H1 (cell line): ENCODE results near the gene C3. TPM values are rescaled to one million over a fixed set of nuclear protein-coding genes. Genes with fewer than 3 reads are reported as not detected.

Experiments used
- CTCF ChIA-PET: fragments of 300-600 bp; sonication (Branson Sonifier 250); formaldehyde crosslinking; loops from one replicate; lab custom pipeline; 2021; ENCODE audit not compliant: partially characterized antibody; lab: Charles Lee
- POLR2A ChIA-PET: fragments of 300-600 bp; sonication (Branson Sonifier 250); formaldehyde crosslinking; loops from one replicate; lab custom pipeline; 2021; ENCODE audit warnings: inconsistent platforms; ENCODE audit not compliant: partially characterized antibody; lab: Charles Lee
- DNase-seq, 2 experiments: peaks; one replicate each; pipeline versions ENCODE4 v3.0.0 to v3.0.0-alpha.2; 2010 to 2022; ENCODE audit warnings: low spot score in 2 of 2, low read depth in 1 of 2, mixed read lengths in 1 of 2
- FAIRE-seq: peaks from 2 replicates; lab custom pipeline; 2011; peaks lifted over from hg19 to GRCh38; lab: Jason Lieb, UNC
- H2AFZ ChIP-seq: 2 replicates; pipeline ENCODE4 v1.8.1; 2012; ENCODE audit warnings: low read length, inconsistent platforms
- H2AK5ac ChIP-seq: 2 replicates; pipeline ENCODE4 v1.6.1; 2013; ENCODE audit warnings: low read depth, low read length
- H2BK120ac ChIP-seq: replicated peaks from 2 replicates; pipeline ENCODE3; 2013; ENCODE audit warnings: low read depth, low read length, inconsistent platforms
- H2BK12ac ChIP-seq: 2 replicates; pipeline ENCODE4 v1.6.1; 2013; ENCODE audit warnings: low read depth, low read length
- H2BK15ac ChIP-seq: 2 replicates; pipeline ENCODE4 v1.6.1; 2013; ENCODE audit warnings: low read length
- H2BK20ac ChIP-seq: 2 replicates; pipeline ENCODE4 v1.6.1; 2013; ENCODE audit warnings: low read length
- H2BK5ac ChIP-seq: 2 replicates; pipeline ENCODE4 v1.6.1; 2013; ENCODE audit warnings: low read depth, low read length
- H3K14ac ChIP-seq: 2 replicates; pipeline ENCODE4 v1.6.1; 2013; ENCODE audit warnings: inconsistent platforms; ENCODE audit not compliant: insufficient read length
- H3K18ac ChIP-seq: 2 replicates; pipeline ENCODE4 v1.6.1; 2013; ENCODE audit warnings: low read length; ENCODE audit errors: extremely low read depth
- H3K23ac ChIP-seq: 2 replicates; pipeline ENCODE4 v1.6.1; 2013; ENCODE audit warnings: inconsistent platforms; ENCODE audit not compliant: insufficient read length
- H3K23me2 ChIP-seq: 2 replicates; pipeline ENCODE4 v1.6.1; 2013; ENCODE audit warnings: low read depth, low read length
- H3K27ac ChIP-seq: 2 replicates; pipeline ENCODE4 v1.6.1; 2011; ENCODE audit warnings: low read depth, low read length, inconsistent platforms
- H3K27me3 ChIP-seq, 4 experiments: replicated peaks in 1 of 4; 1 replicate in 1 of 4; 2 replicates in 3 of 4; pipeline versions ENCODE4 v1.6.1 to v1.8.1; 2011 to 2013; ENCODE audit warnings: low read length in 3 of 4, mild to moderate bottlenecking in 3 of 4, inconsistent platforms in 2 of 4, mixed read lengths in 2 of 4, moderate library complexity in 1 of 4; ENCODE audit not compliant: control insufficient read depth in 3 of 4, insufficient read depth in 3 of 4; ENCODE audit errors: extremely low read depth in 1 of 4
- H3K36me3 ChIP-seq, 4 experiments: 2 replicates each; pipeline versions ENCODE4 v1.6.1 to v1.8.1; 2011 to 2013; ENCODE audit warnings: mild to moderate bottlenecking in 4 of 4, low read length in 3 of 4, moderate library complexity in 2 of 4, control low read depth in 1 of 4, inconsistent platforms in 1 of 4; ENCODE audit not compliant: insufficient read depth in 4 of 4, control insufficient read depth in 2 of 4
- H3K4ac ChIP-seq: replicated peaks from 2 replicates; pipeline ENCODE3; 2013; ENCODE audit warnings: low read length, low read depth, mixed read lengths, inconsistent platforms; ENCODE audit not compliant: insufficient read length
- H3K4me1 ChIP-seq, 4 experiments: replicated peaks in 1 of 4; 1 replicate in 1 of 4; 2 replicates in 3 of 4; pipeline versions ENCODE4 v1.6.1 to v1.8.1; 2011 to 2013; ENCODE audit warnings: low read length in 3 of 4, inconsistent platforms in 2 of 4, mixed read lengths in 1 of 4; ENCODE audit not compliant: insufficient read depth in 4 of 4, control insufficient read depth in 3 of 4
- H3K4me2 ChIP-seq, 2 experiments: 2 replicates each; pipeline versions ENCODE4 v1.6.1 to v1.8.1; 2011 to 2013; ENCODE audit warnings: low read depth in 2 of 2, low read length in 2 of 2, control low read depth in 1 of 2, inconsistent platforms in 1 of 2, mild to moderate bottlenecking in 1 of 2; ENCODE audit not compliant: insufficient read depth in 1 of 2
- H3K4me3 ChIP-seq, 4 experiments: fragments of 200-600, 300-600 bp in 1 of 4; sonication (generic), shearing (Covaris generic), sonication (Bioruptor Twin) in 1 of 4; 2 replicates each; pipeline versions ENCODE4 v1.5.1 to v1.8.1; 2011 to 2016; ENCODE audit warnings: low read length in 4 of 4, low read depth in 3 of 4, control low read depth in 2 of 4, inconsistent platforms in 2 of 4, mild to moderate bottlenecking in 2 of 4, mixed read lengths in 1 of 4, moderate library complexity in 1 of 4; ENCODE audit not compliant: insufficient read depth in 2 of 4; ENCODE audit errors: extremely low read depth in 1 of 4
- H3K56ac ChIP-seq: replicated peaks from 2 replicates; pipeline ENCODE3; 2013; ENCODE audit warnings: low read depth, mild to moderate bottlenecking, mixed read lengths, low read length, inconsistent platforms; ENCODE audit not compliant: insufficient read length
- H3K79me1 ChIP-seq: 2 replicates; pipeline ENCODE4 v1.6.1; 2013; ENCODE audit warnings: low read depth, low read length, control low read depth
- H3K79me2 ChIP-seq, 2 experiments: 2 replicates each; pipeline versions ENCODE4 v1.6.1 to v1.8.1; 2012 to 2013; ENCODE audit warnings: low read length in 2 of 2, mild to moderate bottlenecking in 2 of 2, inconsistent platforms in 1 of 2; ENCODE audit not compliant: insufficient read depth in 2 of 2, control insufficient read depth in 1 of 2
- H3K9ac ChIP-seq, 4 experiments: replicated peaks in 1 of 4; 1 replicate in 1 of 4; 2 replicates in 3 of 4; pipeline versions ENCODE4 v1.6.1 to v1.8.1; 2011 to 2013; ENCODE audit warnings: low read depth in 3 of 4, low read length in 3 of 4, control low read depth in 2 of 4, mild to moderate bottlenecking in 2 of 4, moderate library complexity in 2 of 4, inconsistent platforms in 1 of 4; ENCODE audit errors: extremely low read depth in 1 of 4
- H3K9me3 ChIP-seq, 2 experiments: 2 replicates each; pipeline versions ENCODE4 v1.6.1 to v1.8.1; 2012 to 2013; ENCODE audit warnings: mild to moderate bottlenecking in 2 of 2, moderate library complexity in 2 of 2, control low read depth in 1 of 2, inconsistent platforms in 1 of 2, low read depth in 1 of 2, low read length in 1 of 2, mixed read lengths in 1 of 2; ENCODE audit not compliant: insufficient read depth in 2 of 2
- H4K20me1 ChIP-seq, 2 experiments: replicated peaks in 1 of 2; 2 replicates each; pipeline versions ENCODE3 to v1.8.1; 2011 to 2013; ENCODE audit warnings: inconsistent platforms in 2 of 2, low read length in 2 of 2, mild to moderate bottlenecking in 1 of 2; ENCODE audit not compliant: insufficient read depth in 2 of 2, control insufficient read depth in 1 of 2
- H4K5ac ChIP-seq: 2 replicates; pipeline ENCODE4 v1.6.1; 2013; ENCODE audit warnings: low read length, low read depth, mixed read lengths, inconsistent platforms; ENCODE audit not compliant: insufficient read length
- H4K8ac ChIP-seq: 2 replicates; pipeline ENCODE4 v1.8.0; 2013; ENCODE audit warnings: mild to moderate bottlenecking, moderate library complexity, low read length, inconsistent platforms; ENCODE audit not compliant: insufficient read depth; ENCODE audit errors: extremely low read depth
- H4K91ac ChIP-seq: replicated peaks from 2 replicates; pipeline ENCODE3; 2013; ENCODE audit warnings: low read length, mixed read lengths, inconsistent platforms; ENCODE audit not compliant: insufficient read length
- ATF2 ChIP-seq: IDR thresholded peaks from 2 replicates; pipeline ENCODE4 v1.6.1; 2012; ENCODE audit warnings: low read length, inconsistent platforms
- E2F6 ChIP-seq: IDR thresholded peaks from 2 replicates; pipeline ENCODE4 v1.6.1; 2012; ENCODE audit warnings: inconsistent platforms
- EZH2 ChIP-seq: fragments of 200-600 bp; sonication (generic); IDR thresholded peaks from 2 replicates; pipeline ENCODE4 v1.7.1; 2012; ENCODE audit warnings: low read depth, mild to moderate bottlenecking, moderate library complexity, low read length, inconsistent platforms; ENCODE audit not compliant: severe bottlenecking
- FOSL1 ChIP-seq: IDR thresholded peaks from 2 replicates; pipeline ENCODE4 v1.6.1; 2011; ENCODE audit warnings: mild to moderate bottlenecking, low read depth, low read length, moderate library complexity; ENCODE audit not compliant: insufficient read depth
- HDAC2 ChIP-seq, 2 experiments: fragments of 300-600 bp in 1 of 2; sonication (generic) in 1 of 2; IDR thresholded peaks; 2 replicates each; pipeline ENCODE4 v1.6.1; 2011 to 2012; ENCODE audit warnings: low read depth in 2 of 2, low read length in 2 of 2, mild to moderate bottlenecking in 2 of 2, moderate library complexity in 2 of 2, borderline replicate concordance in 1 of 2, inconsistent platforms in 1 of 2
- POLR2A ChIP-seq, 2 experiments: IDR thresholded peaks; 1 replicate in 1 of 2; 2 replicates in 1 of 2; pipeline ENCODE4 v1.6.1; 2011; ENCODE audit warnings: low read depth in 2 of 2, low read length in 2 of 2, mild to moderate bottlenecking in 2 of 2; ENCODE audit errors: control extremely low read depth in 1 of 2
- POLR2AphosphoS5 ChIP-seq: IDR thresholded peaks from 2 replicates; pipeline ENCODE4 v1.6.1; 2011; ENCODE audit warnings: low read depth, low read length
- POU5F1 ChIP-seq: IDR thresholded peaks from 2 replicates; pipeline ENCODE4 v1.6.1; 2011; ENCODE audit warnings: low read depth, mild to moderate bottlenecking, low read length, moderate library complexity
- SIN3A ChIP-seq, 2 experiments: IDR thresholded peaks in 1 of 2; conservative IDR thresholded peaks in 1 of 2; 2 replicates each; pipeline ENCODE4 v1.6.1; 2011 to 2012; ENCODE audit warnings: low read length in 2 of 2, improper control_type of control experiment in 1 of 2, low read depth in 1 of 2, mild to moderate bottlenecking in 1 of 2
- SIRT6 ChIP-seq: IDR thresholded peaks from one replicate; pipeline ENCODE4 v1.7.1; 2012; ENCODE audit warnings: low read length, inconsistent platforms
- SP4 ChIP-seq: IDR thresholded peaks from 2 replicates; pipeline ENCODE4 v1.6.1; 2012; ENCODE audit warnings: low read length, inconsistent platforms
- TCF12 ChIP-seq: IDR thresholded peaks from 2 replicates; pipeline ENCODE4 v1.6.1; 2011; ENCODE audit warnings: low read depth, mild to moderate bottlenecking, low read length
- WGBS, 2 experiments: shearing (Covaris generic) in 1 of 2; methylation state at CpG; one replicate each; pipeline versions ENCODE4 v1.1.6 to v1.1.7; 2013 to 2015; ENCODE audit warnings: low lambda C conversion rate in 2 of 2, mixed read lengths in 2 of 2, inconsistent platforms in 1 of 2, low coverage in 1 of 2, missing lambda C conversion rate in 1 of 2; ENCODE audit not compliant: insufficient replicate concordance in 2 of 2, insufficient coverage in 1 of 2, insufficient read length in 1 of 2; ENCODE audit errors: extremely low coverage in 1 of 2, missing lambda C conversion rate in 1 of 2; 5-methylcytosine and 5-hydroxymethylcytosine counted together
- polyA plus RNA-seq, 7 experiments: library from polyadenylated mRNA; depleted of rRNA in 3 of 7; stranded (reverse) in 5 of 7; unstranded in 2 of 7; fragments of >200 nt in 5 of 7; fragments of 200-250 nt in 2 of 7; gene quantifications; 1 replicate in 5 of 7; 2 replicates in 1 of 7; 4 replicates in 1 of 7; pipeline versions ENCODE4 v1.2.1 to v1.2.3, GENCODE V29; 2011 to 2013; ENCODE audit warnings: missing spikeins in 2 of 7, mixed read lengths in 2 of 7
- total RNA-seq: library from RNA; stranded (reverse); fragmentation: NEBNext Ultra II Directional; extraction: Animal tissue kit (Norgen Biotek cat#: 25700); gene quantifications from 2 replicates; pipeline ENCODE4 v1.2.1, GENCODE V29; 2021

Gene C3
- total and polyA plus RNA-seq, 2 of the 8 experiments (the other 6 are each of a cell fraction or from before 2014, with no cell fraction given), result 6.4 to 12.8 TPM

- H3K4me3 ChIP-seq, result no peak overlapping the region
- H2BK120ac ChIP-seq, result no peak overlapping the region
- CTCF ChIA-PET, result interaction anchor here (1.2 to 1.5 kb wide), 2 partner anchors 14 to 55 kb away, joined by 4 to 5 read pairs; no protein-coding TSS in a partner anchor
- no peak overlapping the region for H2BK15ac ChIP-seq
- WGBS, 2 experiments, result 58% methylated on average over 6 of the region's 6 CpGs; no CpG with 5 or more reads in 1 of the 2 experiments
- H3K23ac ChIP-seq, result no peak overlapping the region
- H3K9me3 ChIP-seq, result no peaks in the 10 kb centered on the region
- H3K4me2 ChIP-seq, result no peak overlapping the region
- peaks cover 0 to 11% (median 4%) of the 10 kb centered on the region in 4 experiments; a peak in 4 of 7 replicates for H3K4me1 ChIP-seq
- peaks cover 10% of the 10 kb centered on the region for H3K23me2 ChIP-seq
- H3K27me3 ChIP-seq, result peaks cover 0 to 4% (median 3%) of the 10 kb centered on the region in 4 experiments; a peak in 4 of 7 replicates
- H3K14ac ChIP-seq, result no peak overlapping the region
- no peak overlapping the region for H2BK12ac ChIP-seq
- H4K5ac ChIP-seq, result no peak overlapping the region
- DNase-seq (no peak), FAIRE-seq (no peak)
- POLR2A ChIA-PET, result no interaction called here
- no peaks in the 10 kb centered on the region for H3K79me1 ChIP-seq
- H3K36me3 ChIP-seq, result no peaks in the 10 kb centered on the region; a peak in 1 of 8 replicates
- H3K9ac ChIP-seq, result no peak overlapping the region
- H2BK5ac ChIP-seq, result no peak overlapping the region
- no peak overlapping the region for H3K4ac ChIP-seq
- H3K79me2 ChIP-seq, result no peaks in the 10 kb centered on the region; a peak in 1 of 4 replicates
- no peak for TF ChIP-seq POLR2AphosphoS5
- TF ChIP-seq E2F6, result no peak
- TF ChIP-seq TCF12, result no peak
- TF ChIP-seq ATF2, result no peak
- no peak for TF ChIP-seq POU5F1
- TF ChIP-seq HDAC2 (IDR thresholded peaks at IDR 0.05; ENCODE audit: borderline replicate concordance in 1 of 2, low read depth in 2 of 2, low read length in 2 of 2), result no peak
- no peak for TF ChIP-seq EZH2
- TF ChIP-seq POLR2A (IDR thresholded peaks at IDR 0.05; ENCODE audit: control extremely low read depth in 1 of 2, low read depth in 2 of 2, low read length in 2 of 2), result no peak
- no peak for TF ChIP-seq FOSL1
- TF ChIP-seq SIRT6, result no peak
- TF ChIP-seq SP4, result no peak
- TF ChIP-seq SIN3A (conservative IDR thresholded peaks at IDR 0.05 in 1 of 2, IDR thresholded peaks at IDR 0.05 in 1 of 2; ENCODE audit: low read depth in 1 of 2, low read length in 2 of 2), result no peak
- no peak overlapping the region for H4K8ac ChIP-seq
- no peak overlapping the region for H4K91ac ChIP-seq
- H2AK5ac ChIP-seq, result no peak overlapping the region
- H3K56ac ChIP-seq, result no peak overlapping the region
- peaks cover 0 to 6% of the 10 kb centered on the region in 2 experiments for H4K20me1 ChIP-seq
- no peak overlapping the region for H2AFZ ChIP-seq
- H3K27ac ChIP-seq, result no peak overlapping the region
- H3K18ac ChIP-seq, result no peak overlapping the region
- no peak overlapping the region for H2BK20ac ChIP-seq
These were observed 3.9 kb downstream of the C3 start for GRCh38 chr19:6716610-6716970.
